ENCODE measurements around the gene RAPGEF4. TPM values are rescaled to one million over a fixed set of nuclear protein-coding genes. Genes with fewer than 3 reads are reported as not detected.

The RAPGEF4 gene
- polyA plus RNA-seq, 1 donor, result 2.5 TPM

DNA sequence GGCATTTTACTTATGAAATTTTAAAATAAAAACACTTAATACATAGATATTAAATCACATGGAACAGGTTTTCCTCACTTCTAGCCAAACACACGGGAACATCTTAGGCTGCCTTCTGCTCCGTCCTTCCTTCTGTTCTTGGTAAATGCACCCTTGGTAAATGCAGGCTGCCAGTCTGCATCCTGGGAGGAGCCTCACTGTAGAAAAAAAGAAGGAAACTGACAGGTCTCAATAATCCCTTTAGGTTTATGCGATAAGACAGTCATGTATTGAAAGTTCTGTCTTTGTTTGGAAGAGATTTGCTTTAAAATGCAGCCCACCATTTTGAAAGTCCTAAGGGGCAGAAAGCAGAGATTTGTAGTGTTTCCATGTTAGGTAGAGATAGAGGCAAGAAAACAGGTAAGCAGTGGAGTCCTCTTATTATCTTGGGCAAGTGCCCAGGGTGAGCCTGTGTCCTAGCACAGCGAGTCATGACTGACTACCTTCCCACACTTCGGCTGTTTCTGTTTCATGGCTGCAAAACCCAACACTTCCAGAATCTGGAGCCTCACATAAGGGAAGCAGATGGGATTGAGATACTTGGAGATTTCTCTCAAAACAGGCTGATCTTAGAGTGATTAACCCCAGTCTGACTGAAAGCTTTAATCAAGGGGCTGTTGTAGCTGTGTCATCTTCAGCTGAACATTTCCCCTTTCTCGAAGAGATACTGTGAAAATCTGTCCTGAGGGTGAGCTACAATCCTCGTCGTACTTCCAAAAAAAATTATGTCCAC lies 208.6 kb downstream of the RAPGEF4 start:
- no peak for DNase-seq

DNA sequence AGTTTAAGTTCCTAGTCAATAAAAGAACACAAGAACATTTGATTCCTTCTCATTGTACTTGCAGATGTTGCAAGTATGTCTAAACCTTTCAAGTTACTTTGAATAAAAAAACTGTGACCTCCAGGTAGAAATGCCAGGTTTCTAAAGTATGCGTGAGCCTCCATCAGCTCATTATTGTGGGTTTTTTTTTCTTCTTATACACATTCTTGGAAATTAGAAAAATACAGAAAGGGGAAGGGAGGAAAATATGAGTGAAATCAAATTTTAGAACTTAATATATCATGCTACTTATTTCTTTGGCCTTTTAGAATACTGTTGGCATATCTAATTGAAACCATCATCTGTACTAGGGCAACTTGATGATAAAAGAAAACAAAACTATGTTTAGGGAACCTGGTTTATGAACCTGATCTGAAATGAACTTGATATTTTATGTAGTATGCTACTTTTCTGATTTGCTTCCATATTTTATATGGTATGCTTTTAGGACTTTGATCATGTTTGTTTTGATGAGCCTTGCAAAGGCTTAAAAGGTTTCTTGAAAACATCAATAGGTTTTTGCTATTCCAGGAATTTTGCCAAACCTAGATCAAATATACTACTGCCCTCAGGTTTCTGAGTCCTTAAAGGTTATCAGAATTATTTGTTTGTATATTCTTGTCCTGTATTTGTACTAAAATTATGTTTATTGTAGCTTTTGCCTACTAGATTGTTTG lies 209.3 kb downstream of the RAPGEF4 start:
- DNase-seq, result no peak

DNA sequence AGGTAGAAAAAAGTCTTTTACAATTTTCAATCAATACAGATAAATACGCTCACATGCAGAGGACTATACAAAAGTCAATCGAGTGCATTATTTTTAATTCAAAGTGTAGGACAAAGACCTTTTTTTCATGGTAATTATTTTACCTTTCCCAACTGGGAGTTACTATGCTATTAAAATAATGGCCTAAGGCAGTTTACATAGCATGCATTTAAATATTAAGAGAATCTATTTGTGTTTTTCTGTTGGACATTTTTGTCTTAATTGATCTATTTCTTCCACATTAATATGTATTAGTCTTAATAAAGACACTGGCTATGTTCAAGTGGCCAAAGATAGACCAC lies 209.8 kb downstream of the RAPGEF4 start:
- DNase-seq, result no peak

DNA sequence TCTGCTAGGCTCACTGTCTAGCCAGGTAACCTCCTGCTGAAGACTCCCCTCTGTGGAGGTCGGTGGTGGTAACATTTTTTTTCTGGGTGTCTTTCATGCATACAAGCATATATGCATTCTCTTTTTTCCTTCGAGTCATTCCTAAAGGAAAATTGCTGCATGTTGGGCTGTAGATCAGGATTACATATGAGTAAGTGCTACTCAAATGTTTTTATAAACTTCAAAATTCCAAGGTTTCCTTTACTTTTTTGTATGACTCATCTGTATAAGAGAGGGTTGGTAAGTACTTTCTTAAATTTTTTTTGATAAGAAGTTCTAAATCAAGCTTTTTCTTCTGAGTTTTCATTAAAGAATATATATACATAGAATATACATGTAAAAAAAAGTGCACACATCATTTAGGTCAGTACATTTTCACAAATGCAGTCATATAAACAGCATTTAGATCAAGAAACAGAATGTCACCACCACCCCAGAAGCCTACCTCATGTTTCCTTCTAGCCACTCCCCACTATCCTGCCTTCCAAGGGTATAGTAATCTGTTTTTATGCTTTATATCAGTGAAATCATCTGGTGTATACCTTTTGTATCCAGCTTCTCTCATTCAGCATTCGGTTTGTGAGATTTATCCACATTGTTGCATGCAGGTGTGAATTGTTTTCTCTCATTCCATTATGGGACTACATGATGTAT lies 212.0 kb downstream of the RAPGEF4 start:
- no peak for DNase-seq

DNA sequence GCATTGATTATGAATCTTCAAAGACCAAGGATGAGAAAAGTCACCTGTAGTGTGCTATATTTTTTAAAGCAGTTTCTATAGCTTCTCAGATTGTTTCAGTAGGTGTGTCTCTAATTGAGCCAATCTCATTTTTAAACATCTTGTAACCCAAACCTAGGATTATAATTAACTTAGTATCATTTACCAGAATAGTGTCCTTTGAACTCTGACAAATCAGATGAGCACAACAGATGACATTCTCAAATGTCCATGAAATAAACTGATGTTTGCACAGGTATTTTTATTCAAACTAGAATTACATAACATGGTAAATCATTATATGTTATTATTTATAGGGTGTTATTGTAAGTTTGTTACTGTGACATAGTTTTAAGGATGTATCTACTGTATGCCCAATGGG lies 213.9 kb downstream of the RAPGEF4 start:
- no peak for DNase-seq

DNA sequence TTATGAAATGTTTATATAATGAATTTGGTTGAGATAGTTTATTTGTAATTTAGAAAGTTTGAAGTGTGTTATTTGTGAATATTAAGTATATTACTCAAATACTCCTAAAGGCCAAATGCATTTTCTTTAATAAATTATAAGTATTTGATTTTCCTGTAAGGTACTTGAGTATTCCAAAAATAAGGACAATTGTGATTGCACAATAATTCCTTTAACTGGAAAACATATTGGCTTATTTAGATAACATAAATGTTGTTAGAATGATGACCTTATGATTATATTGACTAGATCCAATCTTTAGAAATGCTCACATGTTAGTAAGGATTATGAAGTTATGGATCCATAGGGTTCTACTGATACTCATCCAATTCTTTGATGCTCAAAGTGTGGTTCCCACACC lies 214.9 kb downstream of the RAPGEF4 start:
- DNase-seq, result no peak

DNA sequence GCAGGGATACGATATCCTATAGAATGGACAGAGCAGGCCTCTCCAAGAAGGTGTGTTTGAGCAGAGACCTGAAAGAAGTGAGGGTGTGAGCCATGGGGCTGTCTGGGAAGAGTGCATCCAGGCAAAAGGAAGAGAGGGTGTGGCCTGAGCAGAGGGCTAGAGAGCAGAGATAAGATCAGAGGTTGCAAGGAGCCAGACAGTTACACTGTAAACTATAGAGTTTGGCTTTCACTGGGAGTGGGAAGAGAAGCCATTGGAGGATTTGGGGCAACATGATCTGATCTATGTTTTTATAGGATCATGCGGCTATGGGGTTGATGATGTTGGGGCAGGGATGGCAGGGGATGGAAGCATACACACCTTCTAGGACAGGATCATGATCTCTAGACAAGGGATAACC lies 215.9 kb downstream of the RAPGEF4 start:
- DNase-seq, result no peak

DNA sequence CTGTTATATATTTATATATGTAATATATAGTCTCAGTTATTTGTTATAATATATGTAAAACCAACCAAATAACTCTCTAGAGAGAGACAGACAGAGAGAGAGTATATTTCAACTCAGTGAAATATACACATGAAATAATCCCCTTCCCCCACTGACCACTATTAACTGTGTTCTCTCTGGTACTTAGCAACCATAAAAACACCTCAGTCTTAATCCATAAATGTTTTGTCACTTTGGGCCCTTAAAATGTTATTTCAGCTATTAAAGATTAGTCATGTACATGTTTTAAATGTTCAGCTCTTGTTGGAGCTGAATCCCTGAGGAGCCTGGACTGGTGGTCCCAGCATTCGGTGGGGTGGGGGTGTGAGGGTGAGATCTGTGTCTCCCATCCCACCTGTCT lies 217.8 kb downstream of the RAPGEF4 start:
- DNase-seq, result no peak

DNA sequence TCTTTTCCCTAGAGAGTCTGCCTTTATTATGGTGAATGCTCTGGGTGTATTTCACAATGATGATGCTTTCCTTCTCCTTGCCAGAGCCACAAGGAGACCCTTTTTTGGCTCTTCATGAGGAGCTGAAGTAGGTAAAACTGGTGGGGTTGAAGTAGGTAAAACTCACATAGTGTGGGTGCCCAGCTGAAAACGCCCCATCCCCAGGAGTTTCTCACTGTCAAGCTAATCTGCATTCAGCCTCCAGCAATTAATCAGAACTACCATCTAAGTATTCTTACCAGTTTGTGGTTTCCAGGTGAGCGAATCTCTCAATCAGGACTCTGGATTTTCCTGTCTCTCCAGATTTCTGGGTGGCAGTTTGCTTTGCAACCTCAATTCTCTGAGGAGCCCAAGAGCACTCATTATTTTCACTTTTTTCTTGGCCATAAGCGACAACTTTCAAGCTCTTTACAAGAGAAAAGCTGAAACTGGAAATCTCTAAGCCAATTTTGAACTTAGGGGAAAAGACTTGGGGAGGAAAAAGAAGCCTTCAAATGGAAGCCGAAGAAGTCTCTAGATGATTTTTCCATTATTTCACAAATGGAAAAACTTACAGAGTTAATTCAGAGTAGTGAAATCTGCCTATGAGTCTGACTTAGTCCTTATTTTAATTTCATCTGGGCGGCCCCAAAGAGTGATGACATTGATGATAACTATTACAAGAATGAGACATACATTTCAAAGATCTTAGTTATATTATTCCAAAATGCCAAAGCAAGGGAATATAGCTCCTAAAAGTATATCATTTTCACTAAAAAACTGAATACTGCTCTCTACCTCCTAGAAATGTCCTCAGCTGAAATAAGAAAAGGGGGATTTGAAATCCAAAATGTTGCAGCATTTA lies 218.6 kb downstream of the RAPGEF4 start:
- no peak for DNase-seq

DNA sequence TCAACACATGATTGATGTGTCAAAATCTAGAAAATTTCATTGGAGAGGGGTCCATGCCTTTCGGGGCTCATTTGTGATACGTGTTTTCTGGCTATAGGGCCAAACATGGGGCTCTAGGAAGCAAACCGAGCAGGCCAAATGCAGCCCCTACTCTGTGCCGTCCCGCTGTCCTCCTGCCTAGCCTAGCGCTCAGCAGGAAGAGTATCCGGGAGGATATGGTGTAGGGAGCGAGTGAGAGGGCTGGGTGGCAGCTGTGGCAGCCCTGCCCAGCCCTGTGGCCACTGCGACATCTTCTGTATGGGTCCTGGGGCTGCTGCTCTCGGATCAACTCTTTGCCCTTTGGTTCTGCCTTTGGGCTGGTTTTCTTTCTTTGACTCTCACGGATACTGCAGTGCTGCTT lies 219.9 kb downstream of the RAPGEF4 start:
- DNase-seq, result no peak

DNA sequence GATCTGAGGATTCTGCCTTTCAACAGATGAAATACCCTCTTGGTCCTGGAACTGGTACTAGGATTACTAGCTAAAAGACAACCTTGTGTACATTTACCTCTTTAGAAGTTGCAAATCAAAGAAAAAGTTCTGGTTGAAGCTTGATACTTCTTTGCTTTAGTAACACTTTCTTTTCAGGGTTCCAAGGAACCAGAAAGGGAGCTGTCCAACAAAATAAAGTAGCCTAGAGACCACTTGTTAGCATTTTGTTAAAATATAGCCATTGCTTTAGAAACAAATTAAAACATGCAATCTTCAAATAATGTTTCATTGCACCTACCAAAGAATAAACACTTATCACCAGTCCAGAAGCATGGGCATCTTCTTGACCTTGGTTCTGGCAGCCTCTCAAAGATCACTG lies 222.1 kb downstream of the RAPGEF4 start:
- DNase-seq, result no peak

DNA sequence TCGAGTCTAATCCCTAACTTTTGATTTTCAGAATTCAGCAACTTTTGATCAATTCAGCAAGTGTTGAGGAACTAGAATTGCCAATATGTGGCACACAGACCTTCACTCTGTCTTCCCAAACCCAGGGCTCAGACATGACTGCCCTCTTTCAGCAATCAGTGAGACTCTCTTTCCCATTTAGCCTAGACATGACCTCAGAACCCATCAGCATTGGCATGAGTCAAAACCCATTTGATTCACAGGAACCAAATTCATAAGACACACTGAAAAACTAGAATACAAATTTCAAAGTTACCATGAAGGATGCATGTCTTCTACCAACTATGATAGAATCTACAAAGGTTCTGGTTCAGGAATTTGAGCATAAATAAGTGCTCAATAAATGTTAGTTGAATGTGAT lies 226.4 kb downstream of the RAPGEF4 start:
- DNase-seq, result no peak

DNA sequence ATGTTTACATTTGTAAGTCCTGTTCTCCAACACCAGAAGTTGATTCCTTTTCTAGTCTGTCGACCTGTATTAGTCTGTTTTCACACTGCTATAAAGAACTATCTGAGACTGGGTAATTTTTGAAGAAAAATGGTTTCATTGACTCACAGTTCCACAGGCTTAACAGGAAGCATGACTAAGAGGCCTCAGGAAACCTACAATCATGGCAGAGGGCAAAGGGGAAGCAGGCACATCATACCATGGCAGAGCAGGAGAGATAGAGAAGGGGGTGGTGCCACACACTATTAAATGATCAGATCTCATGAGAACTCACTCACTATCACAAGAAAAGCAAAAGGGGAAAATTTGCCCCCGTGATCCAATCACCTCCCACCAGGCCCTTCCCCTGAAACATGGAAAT lies 227.2 kb downstream of the RAPGEF4 start:
- no peak for DNase-seq

DNA sequence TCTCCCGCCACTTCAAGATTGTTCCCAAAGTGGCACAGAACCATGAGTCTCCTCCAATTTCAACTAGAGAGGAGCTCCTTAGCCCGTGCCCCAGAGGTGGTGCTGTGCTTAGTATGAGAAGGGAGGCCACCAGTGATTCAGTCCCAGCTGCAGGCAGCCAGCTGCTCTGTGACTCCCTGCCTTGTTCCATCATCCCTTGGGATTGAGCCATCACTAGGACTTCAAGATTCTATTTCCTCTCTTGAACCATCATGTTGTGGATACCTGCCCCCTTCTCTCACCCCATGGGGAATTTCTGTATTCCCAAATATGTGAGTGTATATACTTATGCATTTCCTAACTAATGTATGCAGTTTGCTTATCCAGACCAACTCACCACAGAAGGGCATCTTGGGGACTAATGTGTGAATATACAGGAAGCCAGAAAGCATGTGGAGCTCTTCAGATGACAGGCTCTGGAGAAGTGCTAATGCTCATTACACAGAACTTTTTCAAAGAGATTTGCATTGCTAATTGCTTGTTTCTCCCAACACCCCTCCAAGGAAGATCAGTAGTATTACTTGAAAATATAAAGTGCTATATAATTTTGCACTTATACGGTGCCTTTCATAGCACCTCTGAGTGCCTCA lies 229.0 kb downstream of the RAPGEF4 start:
- no peak for DNase-seq

DNA sequence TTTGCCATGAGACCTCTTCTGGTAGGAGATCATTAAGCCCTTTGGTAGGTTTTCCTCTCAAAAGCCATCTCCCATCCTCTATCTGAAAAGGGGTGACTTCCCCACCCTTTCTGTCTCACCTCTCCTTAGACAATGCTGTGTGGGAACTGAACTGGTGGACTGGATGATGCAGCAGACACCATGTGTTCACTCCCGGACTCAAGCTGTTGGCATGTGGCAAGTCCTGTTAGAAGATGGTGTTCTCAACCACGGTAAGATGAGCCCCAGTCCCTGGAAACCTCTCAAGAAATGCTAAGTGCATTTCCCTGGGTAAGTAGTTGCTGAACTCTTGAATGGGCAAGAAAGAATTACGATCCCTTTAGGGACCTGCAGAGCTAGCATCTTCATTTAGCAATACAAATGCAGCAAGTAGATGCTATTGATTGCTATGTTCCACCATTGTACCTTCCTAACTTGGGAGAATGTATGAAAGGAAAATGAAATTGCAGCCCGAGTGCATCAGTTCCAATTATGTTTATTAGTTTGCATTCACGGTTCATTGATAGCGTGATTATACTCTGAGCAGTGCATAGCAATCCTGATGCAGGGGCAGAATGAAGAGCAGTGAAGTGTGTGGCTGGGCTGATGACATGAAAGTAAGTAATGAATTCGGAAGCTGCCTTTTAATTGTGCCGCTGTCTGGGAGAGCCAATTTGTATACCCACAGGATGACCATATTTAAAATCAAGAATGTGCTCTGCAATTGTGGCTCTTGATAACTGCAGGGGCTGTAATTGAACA lies 230.0 kb downstream of the RAPGEF4 start:
- no peak for DNase-seq

DNA sequence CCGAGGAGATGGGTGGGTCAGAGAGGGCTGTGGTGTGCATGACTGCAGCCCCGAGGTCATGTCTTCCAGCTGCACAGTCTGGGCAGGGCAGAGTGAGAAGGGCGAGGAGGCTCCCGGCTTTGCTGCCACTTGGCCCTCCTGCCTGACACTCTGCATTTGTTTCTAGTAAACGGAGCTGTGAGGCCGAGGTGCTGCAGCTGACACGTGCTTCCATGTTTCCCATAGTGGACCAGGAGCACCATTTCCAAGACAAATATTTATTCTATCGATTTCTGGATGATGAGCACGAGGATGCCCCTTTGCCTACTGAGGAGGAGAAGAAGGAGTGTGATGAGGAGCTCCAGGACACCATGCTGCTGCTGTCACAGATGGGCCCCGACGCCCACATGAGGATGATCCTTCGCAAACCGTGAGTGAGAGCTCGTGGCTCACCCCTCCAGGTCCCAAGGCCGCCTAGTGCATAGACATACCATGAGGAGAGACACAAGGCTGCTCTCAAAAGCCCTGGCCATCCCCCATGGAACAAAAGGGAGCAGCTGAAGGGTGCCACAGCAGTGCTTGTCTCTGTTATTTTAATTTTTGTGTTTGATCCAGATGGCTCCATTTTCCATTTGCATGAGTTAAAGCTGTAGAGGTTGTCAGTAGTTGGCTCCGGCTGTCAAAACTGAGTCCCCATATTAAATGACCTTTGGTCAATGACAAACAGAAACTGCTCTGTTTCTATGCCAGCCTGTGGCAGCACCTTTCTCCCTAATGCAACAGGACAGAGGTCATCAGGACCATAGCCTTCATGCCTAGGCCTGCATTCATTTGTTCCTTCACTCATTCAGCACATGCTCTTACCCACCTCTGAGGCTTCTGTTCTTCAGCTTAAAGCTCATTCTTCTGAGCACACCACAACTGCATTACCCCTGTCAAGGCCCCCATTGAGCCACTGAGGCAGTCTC lies 231.7 kb downstream of the RAPGEF4 start:
- no peak for DNase-seq

DNA sequence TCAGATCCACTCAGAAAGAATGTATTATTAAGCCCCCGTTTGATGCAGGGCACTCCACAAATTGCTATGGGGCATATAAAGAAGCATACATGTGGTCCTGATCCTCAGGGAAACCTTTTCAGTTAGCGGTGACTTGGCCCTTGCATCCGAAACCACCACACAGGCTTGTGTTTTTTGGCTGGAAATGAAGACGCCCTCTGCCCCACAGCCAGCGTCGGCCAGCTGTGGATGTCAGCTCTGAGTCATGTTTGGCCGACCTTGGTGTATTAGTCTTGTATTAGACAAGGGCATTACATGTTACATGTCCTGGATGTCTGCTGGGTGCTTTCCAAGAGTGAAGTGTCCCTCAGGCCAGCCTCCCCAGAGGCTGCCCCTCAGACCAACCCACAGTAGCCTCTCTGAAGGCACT lies 232.4 kb downstream of the RAPGEF4 start:
- DNase-seq, result no peak

DNA sequence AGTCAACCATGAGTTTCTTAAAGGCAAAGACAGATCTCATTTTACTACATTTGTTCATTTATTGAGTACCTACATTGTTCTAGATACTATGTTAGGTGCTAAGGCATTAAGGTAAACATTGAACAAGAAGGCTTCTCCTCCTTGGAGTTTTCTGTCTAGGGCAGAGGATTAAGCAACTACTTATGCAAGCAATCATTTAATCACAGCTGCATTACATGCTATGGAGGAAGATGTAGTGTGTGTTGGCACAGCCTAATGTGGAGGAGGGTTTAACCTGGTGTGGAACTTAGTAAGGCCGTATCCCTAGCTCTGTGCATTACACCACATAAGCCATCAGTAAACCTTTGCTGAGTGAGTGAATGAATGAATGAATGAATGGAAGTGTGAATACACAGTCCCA lies 233.5 kb downstream of the RAPGEF4 start:
- no peak for DNase-seq

DNA sequence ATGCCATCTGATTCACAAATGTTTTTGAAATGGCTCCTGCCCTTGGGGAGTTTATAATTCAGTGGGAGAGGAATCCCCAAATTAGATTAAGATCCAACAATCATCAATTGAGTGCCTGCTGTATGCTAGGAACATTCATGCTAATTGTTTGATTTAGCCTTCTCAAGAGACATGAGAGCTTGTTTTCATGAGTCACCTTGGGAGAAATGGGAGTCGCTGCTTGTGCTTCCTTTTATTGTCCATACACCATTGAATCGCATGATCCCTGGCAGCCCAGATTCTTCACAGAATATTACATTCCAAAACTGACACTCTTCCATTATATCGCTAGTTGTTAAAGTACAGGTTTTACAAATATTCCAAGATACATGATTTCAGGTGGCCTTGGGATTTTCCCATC lies 234.0 kb downstream of the RAPGEF4 start:
- DNase-seq, result no peak

DNA sequence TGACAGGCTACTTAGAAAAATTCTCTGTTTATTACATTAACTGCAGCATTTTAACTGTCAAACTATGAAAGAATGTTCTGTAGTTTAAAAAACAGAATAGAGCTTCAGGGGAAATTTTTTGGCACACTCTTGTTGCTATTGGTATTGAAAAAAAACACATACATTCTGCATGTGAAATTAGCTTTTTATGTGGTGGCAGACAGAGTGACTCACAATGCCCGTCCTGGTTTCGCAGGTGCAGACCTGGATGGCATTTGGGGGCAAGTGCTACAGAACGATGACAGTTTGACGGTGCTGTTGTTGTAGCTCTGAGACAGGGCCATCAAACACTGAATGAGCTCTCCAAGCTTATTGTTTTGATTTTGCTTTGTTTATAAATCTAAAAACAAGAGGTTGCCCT lies 235.0 kb downstream of the RAPGEF4 start:
- no peak for DNase-seq

Data from hindlimb muscle (tissue), 1 donor.